NCI-H1436 (cell line): ENCODE data around the gene BTF3.

ENCODE experiments used
- DNase-seq: peaks from one replicate; lab custom pipeline; 2025; lab: John Stamatoyannopoulos, UW

Gene BTF3

GRCh38 chr5:73525606-73526203 is 27.5 kb downstream of the BTF3 start:
- no peak for DNase-seq

- DNase-seq, result peak; percentile 55
Observed at GRCh38 chr5:73528248-73528647, 30.0 kb downstream of the BTF3 start.

GRCh38 chr5:73529081-73529480 is 30.8 kb downstream of the BTF3 start:
- DNase-seq, result no peak

GRCh38 chr5:73531356-73531755 is 33.1 kb downstream of the BTF3 start:
- no peak for DNase-seq

- no peak for DNase-seq
Observed at GRCh38 chr5:73532195-73532594, 34.0 kb downstream of the BTF3 start.

- no peak for DNase-seq
Observed at GRCh38 chr5:73534011-73534644, 35.9 kb downstream of the BTF3 start.

GRCh38 chr5:73534971-73535370 is 36.7 kb downstream of the BTF3 start:
- no peak for DNase-seq

- no peak for DNase-seq
Observed at GRCh38 chr5:73539730-73540129, 41.5 kb downstream of the BTF3 start.

- no peak for DNase-seq
Observed at GRCh38 chr5:73540192-73540591, 42.0 kb downstream of the BTF3 start.

- no peak for DNase-seq
Observed at GRCh38 chr5:73542020-73542419, 43.8 kb downstream of the BTF3 start.

GRCh38 chr5:73544429-73545402 is 46.5 kb downstream of the BTF3 start:
- peak; percentile 67 for DNase-seq

GRCh38 chr5:73545403-73545779 is 47.1 kb downstream of the BTF3 start:
- DNase-seq, result no peak

- DNase-seq, result no peak
Observed at GRCh38 chr5:73550016-73550415, 51.8 kb downstream of the BTF3 start.

GRCh38 chr5:73552642-73553041 is 54.4 kb downstream of the BTF3 start:
- DNase-seq, result no peak
